Astrocyte of the hippocampus (primary cell): ENCODE results near the gene VAV3.

Experiments used
- DNase-seq: peaks from one replicate; pipeline ENCODE4 v3.0.0; 2011; ENCODE audit warnings: low read depth, low spot score

VAV3 gene

GRCh38 chr1:107590900-107591622, 373.9 kb downstream of the VAV3 start:
- no peak for DNase-seq

GRCh38 chr1:107590087-107590486, 374.9 kb downstream of the VAV3 start:
- no peak for DNase-seq

GRCh38 chr1:107588321-107588720, 376.7 kb downstream of the VAV3 start:
- no peak for DNase-seq

- DNase-seq, result no peak
Measured at GRCh38 chr1:107575226-107575625, 389.8 kb downstream of the VAV3 start.

GRCh38 chr1:107574044-107574443, 390.9 kb downstream of the VAV3 start:
- DNase-seq, result no peak

GRCh38 chr1:107572674-107573211, 392.2 kb downstream of the VAV3 start:
- peak; percentile 78 for DNase-seq

- DNase-seq, result no peak
Measured at GRCh38 chr1:107570768-107571167, 394.2 kb downstream of the VAV3 start.

GRCh38 chr1:107563441-107563840, 401.5 kb downstream of the VAV3 start:
- no peak for DNase-seq

GRCh38 chr1:107559881-107560280, 405.1 kb downstream of the VAV3 start:
- peak; percentile 56 for DNase-seq

GRCh38 chr1:107557095-107557494, 407.9 kb downstream of the VAV3 start:
- no peak for DNase-seq

GRCh38 chr1:107555578-107555977, 409.4 kb downstream of the VAV3 start:
- no peak for DNase-seq

GRCh38 chr1:107552781-107553180, 412.2 kb downstream of the VAV3 start:
- no peak for DNase-seq

GRCh38 chr1:107551456-107551855, 413.5 kb downstream of the VAV3 start:
- DNase-seq, result no peak

GRCh38 chr1:107550358-107550757, 414.6 kb downstream of the VAV3 start:
- no peak for DNase-seq

- no peak for DNase-seq
Measured at GRCh38 chr1:107549152-107549810, 415.7 kb downstream of the VAV3 start.

- peak; percentile 68 for DNase-seq
Measured at GRCh38 chr1:107548276-107548675, 416.7 kb downstream of the VAV3 start.

- DNase-seq, result no peak
Measured at GRCh38 chr1:107547363-107548155, 417.4 kb downstream of the VAV3 start.

- no peak for DNase-seq
Measured at GRCh38 chr1:107546576-107546975, 418.4 kb downstream of the VAV3 start.

GRCh38 chr1:107545879-107546278, 419.1 kb downstream of the VAV3 start:
- DNase-seq, result no peak

GRCh38 chr1:107545056-107545577, 419.9 kb downstream of the VAV3 start:
- no peak for DNase-seq

GRCh38 chr1:107544285-107544684, 420.7 kb downstream of the VAV3 start:
- no peak for DNase-seq

- no peak for DNase-seq
Measured at GRCh38 chr1:107541412-107541811, 423.6 kb downstream of the VAV3 start.
